Left lung (tissue), 10 donors: ENCODE measurements around the gene ESYT2. TPM values are rescaled to one million over a fixed set of nuclear protein-coding genes. Genes with fewer than 3 reads are reported as not detected.

ENCODE experiments used
- ATAC-seq: fragments of 200-7000 bp; cut with Tn5 transposase; one replicate; pipeline ENCODE4 v1.9.1; 2020; ENCODE audit warnings: moderate library complexity
- DNase-seq, 4 donors: peaks; one replicate each; pipeline ENCODE4 v3.0.0-alpha.2; 2013 to 2020
- H3K27ac ChIP-seq, 2 donors: fragments of 200-600 bp; sonication (generic) in 1 of 2; one replicate each; pipeline versions ENCODE4 v1.5.0 to v1.8.0; 2020 to 2021
- H3K27me3 ChIP-seq, 2 donors: fragments of 200-600 bp; sonication (generic) in 1 of 2; one replicate each; pipeline versions ENCODE4 v1.5.0 to v1.8.0; 2020 to 2021
- H3K36me3 ChIP-seq, 2 donors: fragments of 200-600 bp; sonication (generic) in 1 of 2; one replicate each; pipeline versions ENCODE4 v1.5.0 to v1.8.0; 2020 to 2021
- H3K4me1 ChIP-seq, 2 donors: fragments of 200-600 bp; one replicate each; pipeline ENCODE4 v1.8.0; 2021
- H3K4me3 ChIP-seq, 2 donors: fragments of 200-600 bp; sonication (generic) in 1 of 2; one replicate each; pipeline versions ENCODE4 v1.5.0 to v1.8.0; 2020 to 2021; ENCODE audit warnings: mild to moderate bottlenecking in 1 of 2
- H3K9me3 ChIP-seq, 2 donors: fragments of 200-600 bp; sonication (generic) in 1 of 2; one replicate each; pipeline versions ENCODE4 v1.5.0 to v1.8.0; 2020 to 2021
- intact Hi-C, 2 donors: fragments of 100-400 bp; cut with DNase I; formaldehyde crosslinking; loops; one replicate each; pipeline versions ENCODE4 v1.11.2 to v1.14.2; 2022
- polyA plus RNA-seq, 6 donors: library from polyadenylated mRNA; unstranded; fragments of 120-200 nt; gene quantifications; one replicate each; pipeline ENCODE4 v1.2.1, GENCODE V29; 2013; ENCODE audit not compliant: insufficient read length in 6 of 6
- total RNA-seq, 2 donors: library from RNA; stranded (reverse); fragmentation: NEBNext Ultra II Directional; extraction: Animal tissue kit (Norgen Biotek cat#: 25700); gene quantifications; one replicate each; pipeline ENCODE4 v1.2.1, GENCODE V29; 2021
- TF ChIP-seq, protein P1 (sequence below), 2 donors: fragments of 200-600 bp; sonication (generic) in 1 of 2; IDR thresholded peaks; one replicate each; pipeline versions ENCODE4 v1.5.0 to v1.8.0; 2021; ENCODE audit warnings: antibody characterized with exemption in 2 of 2
- donor health status: DM: no; HTN: yes; CAD: no.
- donor health status: DM: no; HTN: no; CAD: no.

Gene ESYT2
- total and polyA plus RNA-seq, 8 donors: 38.3 to 75.7 (median 43.3) TPM

DNA sequence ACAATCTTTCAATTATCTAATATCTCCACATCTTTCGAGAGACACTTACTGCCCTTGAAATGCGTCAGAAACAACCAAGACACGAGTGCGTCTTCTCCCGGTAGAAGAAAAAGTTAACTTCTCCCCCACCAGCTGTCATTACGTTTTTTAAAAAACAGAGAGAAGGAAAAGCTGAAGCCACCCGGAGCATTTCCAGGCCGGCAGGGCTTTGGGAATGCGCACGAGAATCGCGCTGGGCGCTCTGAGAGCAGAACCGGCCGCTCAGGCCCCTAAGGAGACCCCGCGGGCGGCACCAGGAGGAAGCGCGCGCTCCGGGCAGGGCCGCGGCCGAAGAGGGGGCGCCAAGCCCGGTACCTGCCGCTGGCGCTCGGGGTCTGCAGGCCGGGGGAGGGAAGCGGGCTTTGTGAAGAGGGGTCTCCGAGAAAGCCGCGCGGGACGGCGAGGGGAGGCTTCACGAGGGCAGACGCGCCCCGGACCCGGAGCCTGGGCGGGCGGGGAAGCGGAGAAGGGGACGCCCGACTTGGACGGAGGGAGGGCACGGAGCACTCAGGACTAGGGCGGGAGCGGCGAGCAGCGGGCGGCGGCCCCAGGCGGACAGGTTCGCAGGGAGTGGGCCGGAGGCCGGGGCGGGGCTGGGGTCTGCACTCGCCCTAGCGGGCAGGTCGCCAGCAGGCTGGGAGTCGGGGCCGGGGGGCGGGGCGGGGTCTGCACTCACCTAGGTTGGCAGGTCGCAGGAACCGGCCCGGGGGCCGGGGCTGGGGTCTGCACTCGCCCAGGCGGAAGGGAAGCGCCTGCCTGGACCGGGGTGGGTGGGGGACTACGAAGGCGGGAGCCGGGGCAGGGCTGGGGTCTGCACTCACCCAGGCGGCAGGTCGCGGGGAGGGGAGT is 932 bp downstream of the ESYT2 start:
- no peaks in the 10 kb centered on the region for H3K9me3 ChIP-seq
- H3K27ac ChIP-seq: peak overlapping the region; percentile 97 to 99
- TF ChIP-seq, protein P1, sequence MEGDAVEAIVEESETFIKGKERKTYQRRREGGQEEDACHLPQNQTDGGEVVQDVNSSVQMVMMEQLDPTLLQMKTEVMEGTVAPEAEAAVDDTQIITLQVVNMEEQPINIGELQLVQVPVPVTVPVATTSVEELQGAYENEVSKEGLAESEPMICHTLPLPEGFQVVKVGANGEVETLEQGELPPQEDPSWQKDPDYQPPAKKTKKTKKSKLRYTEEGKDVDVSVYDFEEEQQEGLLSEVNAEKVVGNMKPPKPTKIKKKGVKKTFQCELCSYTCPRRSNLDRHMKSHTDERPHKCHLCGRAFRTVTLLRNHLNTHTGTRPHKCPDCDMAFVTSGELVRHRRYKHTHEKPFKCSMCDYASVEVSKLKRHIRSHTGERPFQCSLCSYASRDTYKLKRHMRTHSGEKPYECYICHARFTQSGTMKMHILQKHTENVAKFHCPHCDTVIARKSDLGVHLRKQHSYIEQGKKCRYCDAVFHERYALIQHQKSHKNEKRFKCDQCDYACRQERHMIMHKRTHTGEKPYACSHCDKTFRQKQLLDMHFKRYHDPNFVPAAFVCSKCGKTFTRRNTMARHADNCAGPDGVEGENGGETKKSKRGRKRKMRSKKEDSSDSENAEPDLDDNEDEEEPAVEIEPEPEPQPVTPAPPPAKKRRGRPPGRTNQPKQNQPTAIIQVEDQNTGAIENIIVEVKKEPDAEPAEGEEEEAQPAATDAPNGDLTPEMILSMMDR (IDR thresholded peaks at IDR 0.05): no peak
- ATAC-seq (peak; percentile 34), DNase-seq (peak; percentile 47 to 88 (median 55))
- no peaks in the 10 kb centered on the region for H3K36me3 ChIP-seq
- H3K4me1 ChIP-seq: peaks cover 0 to 45% of the 10 kb centered on the region in 2 donors
- no peaks in the 10 kb centered on the region for H3K27me3 ChIP-seq
- H3K4me3 ChIP-seq: peak overlapping the region; percentile 79 to 84
- intact Hi-C loops: no loop called here

DNA sequence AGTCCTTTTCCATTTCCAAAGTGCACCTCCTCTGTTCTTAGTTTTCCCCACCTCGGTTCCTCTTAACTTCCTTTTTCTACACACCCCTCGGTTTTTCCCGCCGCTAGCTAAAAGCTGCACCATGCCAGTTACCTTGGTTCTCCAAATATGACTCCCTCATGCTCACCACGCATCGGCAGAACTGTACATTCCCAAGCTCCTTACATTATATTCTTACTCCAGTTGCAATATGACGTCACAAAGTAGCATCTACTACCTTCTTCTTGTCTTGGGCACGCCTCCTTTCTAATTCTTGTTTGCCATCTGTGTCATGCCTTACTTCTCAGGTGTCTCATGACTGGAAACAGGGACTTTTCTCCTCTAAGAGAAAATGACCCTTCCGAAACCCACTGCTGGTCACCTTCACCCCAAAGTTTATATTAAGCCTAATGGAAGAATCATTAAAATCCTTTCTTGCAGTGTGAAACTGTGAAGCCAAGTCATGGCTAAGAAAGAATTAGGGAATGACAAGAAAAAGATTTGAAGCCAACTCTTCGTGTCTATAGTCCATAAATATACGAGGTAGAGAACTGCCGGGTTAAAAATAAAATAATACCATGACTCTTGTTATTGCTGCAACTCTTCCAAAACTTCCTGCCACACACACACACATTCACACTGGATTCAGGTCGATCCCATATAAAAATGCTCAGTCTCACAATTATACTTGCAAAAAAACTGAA is 1.7 kb downstream of the ESYT2 start:
- Histone ChIP-seq H3K36me3 (no peaks in the 10 kb centered on the region), H3K4me1 (peaks cover 0 to 51% of the 10 kb centered on the region in 2 donors), H3K4me3 (peak overlapping the region; percentile 79 to 84), H3K9me3 (no peaks in the 10 kb centered on the region), H3K27me3 (no peaks in the 10 kb centered on the region), H3K27ac (peak overlapping the region; percentile 97 to 99)
- no peak for ATAC-seq
- no peak for DNase-seq
- TF ChIP-seq, protein P1 (IDR thresholded peaks at IDR 0.05): no peak
- intact Hi-C loops: no loop called here

DNA sequence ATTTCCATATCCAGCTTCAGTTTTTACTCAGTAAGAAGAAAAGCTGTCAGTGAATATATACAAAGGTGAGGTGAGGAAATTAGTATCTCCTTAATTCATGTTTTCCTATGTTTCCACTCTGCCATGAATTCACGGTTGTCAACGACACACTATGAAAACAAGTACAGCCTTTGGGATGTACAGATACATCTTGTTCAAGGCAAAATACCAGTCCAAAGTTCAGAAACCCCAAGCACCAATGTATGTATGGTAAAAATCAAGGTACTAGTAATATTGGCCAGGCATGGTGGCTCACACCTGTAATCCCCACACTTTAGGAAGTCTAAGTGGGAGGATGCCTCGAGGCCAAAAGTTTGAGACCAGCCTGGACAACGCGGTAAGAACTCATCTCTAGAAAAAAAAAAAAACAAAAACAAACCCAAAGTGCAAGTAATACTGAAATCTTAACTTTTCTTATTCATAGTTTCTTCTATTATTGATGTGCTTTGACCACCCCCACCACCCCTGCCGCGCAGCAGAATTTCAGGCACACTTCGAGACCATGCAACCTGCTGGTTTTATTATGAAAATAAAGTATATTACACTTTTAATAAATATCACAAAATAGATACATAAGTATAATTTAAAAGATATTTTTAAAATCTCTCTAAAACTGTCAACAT is 3.5 kb downstream of the ESYT2 start:
- Histone ChIP-seq H3K4me1 (peaks cover 8 to 64% of the 10 kb centered on the region in 2 donors), H3K4me3 (no peak overlapping the region), H3K27ac (no peak overlapping the region), H3K36me3 (no peaks in the 10 kb centered on the region), H3K27me3 (no peaks in the 10 kb centered on the region), H3K9me3 (no peaks in the 10 kb centered on the region)
- DNase-seq (no peak), ATAC-seq (no peak)
- TF ChIP-seq, protein P1 (IDR thresholded peaks at IDR 0.05): no peak
- intact Hi-C loops: no loop called here

DNA sequence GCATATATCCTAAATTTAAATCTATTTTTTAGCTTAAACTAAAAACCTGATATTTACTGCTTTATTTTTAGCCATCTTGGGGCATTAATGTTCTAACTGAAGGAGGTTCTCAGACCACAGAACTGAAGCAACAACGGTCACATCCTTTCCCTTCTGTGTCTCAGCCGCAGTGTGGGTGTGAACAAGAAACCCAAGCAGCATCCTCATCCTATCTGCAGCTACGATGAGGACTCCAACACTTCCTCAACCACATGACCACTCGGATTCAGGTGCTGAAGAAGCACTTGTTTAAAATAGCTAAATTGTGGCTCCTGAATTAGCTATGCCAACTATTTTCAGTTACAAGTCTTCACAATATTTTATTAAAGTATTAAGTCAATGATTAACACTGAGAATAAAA is 5.3 kb downstream of the ESYT2 start:
- no peaks in the 10 kb centered on the region for H3K36me3 ChIP-seq
- no peaks in the 10 kb centered on the region for H3K9me3 ChIP-seq
- DNase-seq: no peak
- peaks cover 18 to 74% of the 10 kb centered on the region in 2 donors for H3K4me1 ChIP-seq
- H3K27me3 ChIP-seq: no peaks in the 10 kb centered on the region
- no peak overlapping the region for H3K27ac ChIP-seq
- TF ChIP-seq, protein P1 (IDR thresholded peaks at IDR 0.05): no peak
- H3K4me3 ChIP-seq: no peak overlapping the region
- ATAC-seq: no peak
- intact Hi-C loops: no loop called here
